Astrocyte of the spinal cord (primary cell): Measurements from ENCODE around the gene UMODL1.

ENCODE experiments used
- DNase-seq: peaks from one replicate; pipeline ENCODE4 v3.0.0; 2011; ENCODE audit warnings: low read depth, low spot score
- H3K4me3 ChIP-seq: 2 replicates; pipeline ENCODE4 v1.5.1; 2011; ENCODE audit warnings: low read depth, mild to moderate bottlenecking, low read length, moderate library complexity
- CTCF ChIP-seq: IDR thresholded peaks from 2 replicates; pipeline ENCODE4 v1.5.1; 2012; ENCODE audit warnings: low read depth, mild to moderate bottlenecking, low read length, inconsistent platforms
- in situ Hi-C: cut with HindIII; loops from 2 replicates; pipeline ENCODE4 v1.10.0; 2017; ENCODE audit warnings: low sequenced_read_pairs

UMODL1 gene

GRCh38 chr21:42049578-42050430 lies 21.3 kb upstream of the UMODL1 start:
- in situ Hi-C loops, result no loop called here
- TF ChIP-seq CTCF, result no peak

GRCh38 chr21:42051788-42052187 lies 19.3 kb upstream of the UMODL1 start:
- in situ Hi-C loops, result no loop called here
- H3K4me3 ChIP-seq, result no peak overlapping the region
- no peak for TF ChIP-seq CTCF
- DNase-seq, result no peak

More at GRCh38 chr21:42049578-42050430, 21.3 kb upstream of the UMODL1 start:
- no peak overlapping the region for H3K4me3 ChIP-seq
- no peak for DNase-seq

- H3K4me3 ChIP-seq, result no peak overlapping the region
- in situ Hi-C loops, result no loop called here
- no peak for DNase-seq
- no peak for TF ChIP-seq CTCF
Measured at GRCh38 chr21:42055425-42055824, 15.7 kb upstream of the UMODL1 start.

GRCh38 chr21:42056468-42056867 lies 14.6 kb upstream of the UMODL1 start:
- in situ Hi-C loops, result no loop called here
- no peak for TF ChIP-seq CTCF
- H3K4me3 ChIP-seq, result no peak overlapping the region
- no peak for DNase-seq

GRCh38 chr21:42056996-42057689 lies 14.0 kb upstream of the UMODL1 start:
- peak; percentile 87 for DNase-seq
- no peak overlapping the region for H3K4me3 ChIP-seq
- in situ Hi-C loops, result no loop called here
- TF ChIP-seq CTCF, result no peak

- no peak for DNase-seq
- no peak for TF ChIP-seq CTCF
- H3K4me3 ChIP-seq, result no peak overlapping the region
- in situ Hi-C loops, result no loop called here
Measured at GRCh38 chr21:42057851-42058437, 13.2 kb upstream of the UMODL1 start.
